Femur (tissue), 1 donor: ENCODE measurements around the gene NCS1.

Experiments
- DNase-seq: peaks from one replicate; pipeline ENCODE4 v3.0.0-alpha.2; 2017

The NCS1 gene

GRCh38 chr9:130215341-130216119 lies 43.3 kb downstream of the NCS1 start:
- no peak for DNase-seq

GRCh38 chr9:130217838-130218237 lies 45.6 kb downstream of the NCS1 start:
- DNase-seq = no peak

- no peak for DNase-seq
Measured at GRCh38 chr9:130219661-130220096, 47.5 kb downstream of the NCS1 start.

GRCh38 chr9:130220352-130220751 lies 48.1 kb downstream of the NCS1 start:
- peak; percentile 57 for DNase-seq

- no peak for DNase-seq
Measured at GRCh38 chr9:130222833-130223232, 50.6 kb downstream of the NCS1 start.

GRCh38 chr9:130225071-130225470 lies 52.9 kb downstream of the NCS1 start:
- DNase-seq = no peak

GRCh38 chr9:130225586-130225985 lies 53.4 kb downstream of the NCS1 start:
- no peak for DNase-seq

- no peak for DNase-seq
Measured at GRCh38 chr9:130226112-130226511, 53.9 kb downstream of the NCS1 start.

- DNase-seq = no peak
Measured at GRCh38 chr9:130227833-130228232, 55.6 kb downstream of the NCS1 start.

- DNase-seq = no peak
Measured at GRCh38 chr9:130229759-130230158, 57.6 kb downstream of the NCS1 start.

GRCh38 chr9:130230631-130231030 lies 58.4 kb downstream of the NCS1 start:
- DNase-seq = no peak

- no peak for DNase-seq
Measured at GRCh38 chr9:130232899-130233586, 60.8 kb downstream of the NCS1 start.

GRCh38 chr9:130233587-130233945 lies 61.4 kb downstream of the NCS1 start:
- no peak for DNase-seq

GRCh38 chr9:130234340-130235260 lies 62.4 kb downstream of the NCS1 start:
- DNase-seq = no peak

GRCh38 chr9:130235558-130236435 lies 63.6 kb downstream of the NCS1 start:
- peak; percentile 84 for DNase-seq

GRCh38 chr9:130236436-130236985 lies 64.3 kb downstream of the NCS1 start:
- DNase-seq = peak; percentile 14

- no peak for DNase-seq
Measured at GRCh38 chr9:130237076-130237475, 64.9 kb downstream of the NCS1 start.

- DNase-seq = peak; percentile 23
Measured at GRCh38 chr9:130237763-130238524, 65.7 kb downstream of the NCS1 start.

- DNase-seq = peak; percentile 9
Measured at GRCh38 chr9:130239363-130239695, 67.1 kb downstream of the NCS1 start.

- DNase-seq = peak; percentile 16
Measured at GRCh38 chr9:130239741-130240241, 67.6 kb downstream of the NCS1 start.
